Left lung (tissue), 10 donors: ENCODE results near the gene ARPC5L. TPM values are rescaled to one million over a fixed set of nuclear protein-coding genes. Genes with fewer than 3 reads are reported as not detected.
A peak's percentile ranks its signal among the peaks of the same experiment; 100 is the strongest.
"Not testable (repeated sequence)": the region's sequence is repeated elsewhere in the genome, so short reads cannot be mapped to it uniquely, and the experiment has no call there.

Experiments used
- ATAC-seq: fragments of 200-7000 bp; cut with Tn5 transposase; one replicate; pipeline ENCODE4 v1.9.1; 2020; ENCODE audit warnings: moderate library complexity
- DNase-seq, 4 donors: peaks; one replicate each; pipeline ENCODE4 v3.0.0-alpha.2; 2013 to 2020
- H3K27ac ChIP-seq, 2 donors: fragments of 200-600 bp; sonication (generic) in 1 of 2; one replicate each; pipeline versions ENCODE4 v1.5.0 to v1.8.0; 2020 to 2021
- H3K27me3 ChIP-seq, 2 donors: fragments of 200-600 bp; sonication (generic) in 1 of 2; one replicate each; pipeline versions ENCODE4 v1.5.0 to v1.8.0; 2020 to 2021
- H3K36me3 ChIP-seq, 2 donors: fragments of 200-600 bp; sonication (generic) in 1 of 2; one replicate each; pipeline versions ENCODE4 v1.5.0 to v1.8.0; 2020 to 2021
- H3K4me1 ChIP-seq, 2 donors: fragments of 200-600 bp; one replicate each; pipeline ENCODE4 v1.8.0; 2021
- H3K4me3 ChIP-seq, 2 donors: fragments of 200-600 bp; sonication (generic) in 1 of 2; one replicate each; pipeline versions ENCODE4 v1.5.0 to v1.8.0; 2020 to 2021; ENCODE audit warnings: mild to moderate bottlenecking in 1 of 2
- H3K9me3 ChIP-seq, 2 donors: fragments of 200-600 bp; sonication (generic) in 1 of 2; one replicate each; pipeline versions ENCODE4 v1.5.0 to v1.8.0; 2020 to 2021
- CTCF ChIP-seq, 2 donors: fragments of 200-600 bp; sonication (generic) in 1 of 2; IDR thresholded peaks; one replicate each; pipeline versions ENCODE4 v1.5.0 to v1.8.0; 2021; ENCODE audit warnings: antibody characterized with exemption in 2 of 2
- intact Hi-C, 2 donors: fragments of 100-400 bp; cut with DNase I; formaldehyde crosslinking; loops; one replicate each; pipeline versions ENCODE4 v1.11.2 to v1.14.2; 2022
- polyA plus RNA-seq, 6 donors: library from polyadenylated mRNA; unstranded; fragments of 120-200 nt; gene quantifications; one replicate each; pipeline ENCODE4 v1.2.1, GENCODE V29; 2013; ENCODE audit not compliant: insufficient read length in 6 of 6
- total RNA-seq, 2 donors: library from RNA; stranded (reverse); fragmentation: NEBNext Ultra II Directional; extraction: Animal tissue kit (Norgen Biotek cat#: 25700); gene quantifications; one replicate each; pipeline ENCODE4 v1.2.1, GENCODE V29; 2021
- donor health status: DM: no; HTN: yes; CAD: no.
- donor health status: DM: no; HTN: no; CAD: no.

Gene ARPC5L
- total and polyA plus RNA-seq, 8 donors, result 30.8 to 53.6 (median 36.5) TPM

GRCh38 chr9:124839612-124840299 is 22.2 kb upstream of the ARPC5L start:
- ATAC-seq, result peak; percentile 34
- H3K36me3 ChIP-seq, result no peaks in the 10 kb centered on the region
- peaks cover 0 to 14% of the 10 kb centered on the region in 2 donors for H3K27me3 ChIP-seq
- H3K4me1 ChIP-seq, result peaks cover 4 to 7% of the 10 kb centered on the region in 2 donors
- no peak overlapping the region for H3K27ac ChIP-seq
- H3K9me3 ChIP-seq, result no peaks in the 10 kb centered on the region
- intact Hi-C loops, result no loop called here
- DNase-seq, result peak in 1 of 4 donors; percentile 9
- no peak overlapping the region for H3K4me3 ChIP-seq
- TF ChIP-seq CTCF (IDR thresholded peaks at IDR 0.05), result peak; percentile 16 to 51

GRCh38 chr9:124840300-124840833 is 21.6 kb upstream of the ARPC5L start:
- H3K4me3 ChIP-seq, result no peak overlapping the region
- H3K27ac ChIP-seq, result no peak overlapping the region
- no peaks in the 10 kb centered on the region for H3K36me3 ChIP-seq
- ATAC-seq, result no peak
- peaks cover under 1 to 1% of the 10 kb centered on the region in 2 donors for H3K4me1 ChIP-seq
- intact Hi-C loops, result no loop called here
- H3K9me3 ChIP-seq, result no peaks in the 10 kb centered on the region
- TF ChIP-seq CTCF (IDR thresholded peaks at IDR 0.05), result no peak
- H3K27me3 ChIP-seq, result peaks cover 0 to 14% of the 10 kb centered on the region in 2 donors
- peak in 1 of 4 donors; percentile 68 for DNase-seq

GRCh38 chr9:124841075-124841821 is 20.7 kb upstream of the ARPC5L start:
- DNase-seq (peak in 1 of 4 donors; percentile 67), ATAC-seq (no peak)

GRCh38 chr9:124843456-124844034 is 18.4 kb upstream of the ARPC5L start:
- Histone ChIP-seq H3K4me1 (no peaks in the 10 kb centered on the region), H3K4me3 (no peak overlapping the region), H3K27me3 (peaks cover 0 to 11% of the 10 kb centered on the region in 2 donors), H3K27ac (no peak overlapping the region), H3K9me3 (no peaks in the 10 kb centered on the region), H3K36me3 (no peaks in the 10 kb centered on the region)
- ATAC-seq, result no peak
- no peak for DNase-seq
- no peak for TF ChIP-seq CTCF (IDR thresholded peaks at IDR 0.05)
- intact Hi-C loops, result no loop called here

More at GRCh38 chr9:124841075-124841821, 20.7 kb upstream of the ARPC5L start:
- intact Hi-C loops, result no loop called here
- TF ChIP-seq CTCF (IDR thresholded peaks at IDR 0.05), result no peak
- Histone ChIP-seq H3K36me3 (no peaks in the 10 kb centered on the region), H3K4me1 (no peaks in the 10 kb centered on the region), H3K9me3 (no peaks in the 10 kb centered on the region), H3K4me3 (no peak overlapping the region), H3K27ac (no peak overlapping the region), H3K27me3 (peaks cover 0 to 14% of the 10 kb centered on the region in 2 donors)

- DNase-seq (peak in 1 of 4 donors; percentile 6), ATAC-seq (no peak)
- H3K4me3 ChIP-seq, result no peak overlapping the region
- no peak for TF ChIP-seq CTCF (IDR thresholded peaks at IDR 0.05)
- H3K4me1 ChIP-seq, result no peaks in the 10 kb centered on the region
- H3K36me3 ChIP-seq, result no peaks in the 10 kb centered on the region
- intact Hi-C loops, result no loop called here
- peaks cover 0 to 5% of the 10 kb centered on the region in 2 donors for H3K27me3 ChIP-seq
- no peaks in the 10 kb centered on the region for H3K9me3 ChIP-seq
- H3K27ac ChIP-seq, result no peak overlapping the region
These were observed 17.6 kb upstream of the ARPC5L start for GRCh38 chr9:124844291-124844690.

GRCh38 chr9:124846467-124846866 is 15.5 kb upstream of the ARPC5L start:
- not testable (repeated sequence) for ATAC-seq, H3K9me3 ChIP-seq, H3K36me3 ChIP-seq, H3K27ac ChIP-seq, H3K4me3 ChIP-seq, H3K27me3 ChIP-seq, H3K4me1 ChIP-seq
- peak in 1 of 4 donors; percentile 20 for DNase-seq
- intact Hi-C loops, result loop anchor here in 1 of 2 donors (5.0 kb wide), 1 partner anchor 69 kb away; the partner anchor contains the start of gene OLFML2A
